ENCODE measurements around the gene RRAS. TPM values are rescaled to one million over a fixed set of nuclear protein-coding genes. Genes with fewer than 3 reads are reported as not detected.
A peak's percentile ranks its signal among the peaks of the same experiment; 100 is the strongest.
"Not testable (repeated sequence)": the region's sequence is repeated elsewhere in the genome, so short reads cannot be mapped to it uniquely, and the experiment has no call there.

The RRAS gene
- total RNA-seq, 1 donor from 2014 or later = 4.7 TPM

GRCh38 chr19:49635530-49636232, 4.3 kb downstream of the RRAS start:
- H3K36me3 Mint-ChIP-seq (ENCODE audit: unreplicated experiment) = no peaks in the 10 kb centered on the region
- H3K4me3 Mint-ChIP-seq (ENCODE audit: unreplicated experiment) = no peak overlapping the region
- no peak for TF ChIP-seq CTCF (IDR thresholded peaks at IDR 0.05; ENCODE audit: partially characterized antibody, unreplicated experiment)
- H3K9me3 Mint-ChIP-seq (ENCODE audit: unreplicated experiment) = peaks cover 4% of the 10 kb centered on the region
- H3K27me3 Mint-ChIP-seq (ENCODE audit: unreplicated experiment) = peaks cover 10% of the 10 kb centered on the region
- H3K27ac Mint-ChIP-seq (ENCODE audit: unreplicated experiment) = peak overlapping the region; percentile 33
- H3K4me1 Mint-ChIP-seq (ENCODE audit: low read depth, unreplicated experiment) = peaks cover 23% of the 10 kb centered on the region
- no peak for DNase-seq

- not testable (repeated sequence) for H3K36me3 Mint-ChIP-seq (ENCODE audit: unreplicated experiment); H3K9me3 Mint-ChIP-seq (ENCODE audit: unreplicated experiment); H3K27ac Mint-ChIP-seq (ENCODE audit: unreplicated experiment); H3K4me3 Mint-ChIP-seq (ENCODE audit: unreplicated experiment); DNase-seq; H3K27me3 Mint-ChIP-seq (ENCODE audit: unreplicated experiment)
- H3K4me1 Mint-ChIP-seq (ENCODE audit: low read depth, unreplicated experiment) = peaks cover 12% of the 10 kb centered on the region
These were observed 6.7 kb downstream of the RRAS start for GRCh38 chr19:49633273-49633672.

- DNase-seq = no peak
- Mint-ChIP-seq H3K4me1 (ENCODE audit: low read depth, unreplicated experiment) (peaks cover 10% of the 10 kb centered on the region), H3K36me3 (ENCODE audit: unreplicated experiment) (no peaks in the 10 kb centered on the region), H3K27ac (ENCODE audit: unreplicated experiment) (no peak overlapping the region), H3K4me3 (ENCODE audit: unreplicated experiment) (no peak overlapping the region), H3K9me3 (ENCODE audit: unreplicated experiment) (peaks cover 2% of the 10 kb centered on the region), H3K27me3 (ENCODE audit: unreplicated experiment) (peaks cover 6% of the 10 kb centered on the region)
- no peak for TF ChIP-seq CTCF (IDR thresholded peaks at IDR 0.05; ENCODE audit: partially characterized antibody, unreplicated experiment)
These were observed 7.4 kb downstream of the RRAS start for GRCh38 chr19:49632576-49632975.

- Mint-ChIP-seq H3K4me1 (ENCODE audit: low read depth, unreplicated experiment) (peaks cover 10% of the 10 kb centered on the region), H3K4me3 (ENCODE audit: unreplicated experiment) (no peak overlapping the region), H3K36me3 (ENCODE audit: unreplicated experiment) (no peaks in the 10 kb centered on the region), H3K9me3 (ENCODE audit: unreplicated experiment) (peaks cover 2% of the 10 kb centered on the region), H3K27ac (ENCODE audit: unreplicated experiment) (no peak overlapping the region), H3K27me3 (ENCODE audit: unreplicated experiment) (peaks cover 6% of the 10 kb centered on the region)
- TF ChIP-seq CTCF (IDR thresholded peaks at IDR 0.05; ENCODE audit: partially characterized antibody, unreplicated experiment) = no peak
- DNase-seq = no peak
These were observed 8.2 kb downstream of the RRAS start for GRCh38 chr19:49631610-49632192.

GRCh38 chr19:49631014-49631588, 8.8 kb downstream of the RRAS start:
- peak overlapping the region; percentile 34 for H3K27ac Mint-ChIP-seq (ENCODE audit: unreplicated experiment)
- H3K4me1 Mint-ChIP-seq (ENCODE audit: low read depth, unreplicated experiment) = peaks cover 4% of the 10 kb centered on the region
- H3K36me3 Mint-ChIP-seq (ENCODE audit: unreplicated experiment) = no peaks in the 10 kb centered on the region
- H3K27me3 Mint-ChIP-seq (ENCODE audit: unreplicated experiment) = peaks cover 6% of the 10 kb centered on the region
- H3K9me3 Mint-ChIP-seq (ENCODE audit: unreplicated experiment) = peaks cover 2% of the 10 kb centered on the region
- H3K4me3 Mint-ChIP-seq (ENCODE audit: unreplicated experiment) = no peak overlapping the region
- no peak for DNase-seq
- TF ChIP-seq CTCF (IDR thresholded peaks at IDR 0.05; ENCODE audit: partially characterized antibody, unreplicated experiment) = no peak

Data from glutamatergic neuron (in vitro differentiated cells).